ENCODE results near the gene ZNF680.
"Not testable (repeated sequence)": the region's sequence is repeated elsewhere in the genome, so short reads cannot be mapped to it uniquely, and the experiment has no call there.

ZNF680 gene

GRCh38 chr7:64562626-64563278 lies at the start of gene ZNF680:
Gene ZNF680, minus strand, starts transcription at chr7:64563071. Its CDS starts 117 bp downstream, at chr7:64562954.
- DNase-seq = peak; percentile 94

DNA sequence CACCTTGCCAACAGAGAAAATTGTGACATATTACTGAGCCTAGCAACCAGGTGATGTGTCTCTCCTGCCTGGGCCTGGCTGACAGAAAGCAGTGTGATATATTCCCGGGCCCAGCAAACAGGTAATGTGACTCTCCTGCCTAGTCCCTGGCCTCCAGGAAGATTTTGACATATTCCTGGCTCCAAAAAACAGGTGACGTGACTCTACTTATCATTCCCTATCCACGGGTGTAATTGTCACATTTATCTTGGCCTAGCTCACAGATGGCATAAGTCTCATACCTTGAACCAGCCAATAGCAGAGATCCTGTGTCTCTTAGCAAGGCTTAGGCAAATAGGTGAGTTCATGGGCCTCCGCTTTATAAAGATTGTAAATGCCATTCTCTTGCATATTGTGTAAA lies 49.6 kb upstream of the ZNF680 start:
- DNase-seq = no peak

GRCh38 chr7:64611717-64612116 lies 48.8 kb upstream of the ZNF680 start:
- no peak for DNase-seq

DNA sequence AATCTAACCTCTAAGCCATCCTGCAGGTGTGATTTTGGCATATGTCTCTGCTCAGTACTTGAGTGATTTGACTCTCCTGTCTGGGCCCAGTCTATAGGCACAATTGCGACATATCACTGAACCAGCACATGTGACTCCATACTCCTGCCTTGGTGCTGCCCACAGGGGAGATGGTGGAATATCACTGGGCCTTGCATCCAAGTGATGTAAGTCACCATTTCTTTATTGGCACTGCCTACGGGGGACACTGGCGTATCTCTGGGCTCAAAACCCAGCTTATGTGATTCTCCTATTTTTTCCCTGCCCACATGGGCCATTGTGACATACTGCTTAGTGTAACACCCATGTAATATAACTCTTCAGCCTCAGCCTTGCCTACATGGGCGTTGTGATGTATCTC lies 48.1 kb upstream of the ZNF680 start:
- no peak for DNase-seq

GRCh38 chr7:64608116-64608910 lies 45.4 kb upstream of the ZNF680 start:
- no peak for DNase-seq

GRCh38 chr7:64606385-64606784 lies 43.5 kb upstream of the ZNF680 start:
- no peak for DNase-seq

GRCh38 chr7:64603271-64603670 lies 40.4 kb upstream of the ZNF680 start:
- no peak for DNase-seq

DNA sequence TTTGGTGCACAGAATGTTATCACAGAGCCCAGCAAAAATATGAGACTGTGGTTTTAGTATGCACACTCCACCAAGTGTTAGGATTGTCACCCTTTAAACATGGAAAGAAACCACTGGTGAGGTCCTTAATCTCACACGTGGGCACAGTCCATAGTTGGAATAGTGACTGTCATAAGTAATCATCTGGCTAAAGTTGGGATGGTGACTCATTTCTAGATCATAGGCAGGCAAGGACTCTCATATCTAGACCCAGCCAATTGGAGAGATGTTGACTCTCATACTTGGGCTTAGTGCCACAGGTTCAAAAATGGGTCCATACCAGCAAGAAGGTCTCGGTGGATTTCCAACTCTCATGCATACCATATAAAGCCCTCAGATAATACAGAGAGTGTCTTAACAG lies 39.6 kb upstream of the ZNF680 start:
- DNase-seq = no peak

GRCh38 chr7:64602086-64602485 lies 39.2 kb upstream of the ZNF680 start:
- DNase-seq = no peak

DNA sequence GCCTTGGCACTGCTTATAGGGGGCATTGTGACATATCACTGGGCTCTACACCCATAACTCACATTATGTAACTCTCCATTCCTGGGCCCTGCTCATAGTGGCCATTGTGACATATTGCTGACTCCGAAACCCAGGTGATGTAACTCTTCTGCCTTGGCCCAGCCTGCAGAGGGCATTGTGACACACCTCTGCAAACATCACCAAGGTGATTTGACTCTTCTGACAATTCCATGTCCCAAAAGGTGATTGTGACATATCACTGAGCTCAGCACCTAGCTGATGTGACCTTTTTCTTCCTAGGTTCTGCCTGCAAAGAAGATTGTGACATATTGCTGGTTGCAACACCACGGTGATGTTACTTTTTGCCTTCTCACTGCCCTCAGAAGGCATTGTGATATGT lies 36.5 kb upstream of the ZNF680 start:
- no peak for DNase-seq

DNA sequence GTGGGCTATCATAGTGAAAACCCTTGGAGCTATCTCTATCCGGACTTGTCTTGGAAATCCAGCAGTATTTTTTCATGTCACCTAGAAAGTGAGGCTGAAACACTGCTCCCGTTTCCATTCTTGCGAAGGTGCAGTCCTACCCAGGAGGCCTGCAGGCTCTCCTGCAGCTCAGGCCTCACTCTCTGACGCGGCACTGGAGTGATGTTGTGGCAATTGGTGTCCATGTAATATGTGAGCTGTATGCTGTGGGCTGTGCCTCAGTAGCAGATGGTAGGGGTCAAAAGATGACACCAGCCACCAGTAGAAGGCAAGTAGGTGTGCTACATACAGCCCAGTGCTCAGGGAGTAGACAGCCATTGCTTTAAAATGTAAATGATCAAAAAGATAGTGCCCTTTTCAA lies 28.1 kb upstream of the ZNF680 start:
- no peak for DNase-seq

GRCh38 chr7:64581926-64582894 lies 19.3 kb upstream of the ZNF680 start:
- no peak for DNase-seq

- no peak for DNase-seq
These were observed 18.5 kb upstream of the ZNF680 start for GRCh38 chr7:64581391-64581790.

- DNase-seq = no peak
These were observed 11.7 kb upstream of the ZNF680 start for GRCh38 chr7:64574540-64575099.

DNA sequence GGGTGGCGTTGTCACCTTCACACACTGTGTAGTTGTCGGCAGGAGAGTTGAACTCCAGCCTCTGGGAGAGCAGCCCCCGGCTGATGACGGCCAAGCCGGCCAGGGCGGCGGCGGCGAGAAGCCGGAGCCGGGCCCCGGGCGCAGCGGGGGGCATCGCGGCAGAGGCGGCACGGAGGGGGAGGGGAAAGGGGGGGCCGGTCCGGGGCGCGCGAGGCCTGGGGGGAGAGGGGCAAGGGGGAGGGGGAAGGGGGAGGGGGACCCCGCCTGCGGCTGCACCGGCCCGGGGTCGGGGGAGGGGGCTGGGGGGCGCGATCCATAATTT lies 7.4 kb upstream of the ZNF680 start:
- not testable (repeated sequence) for DNase-seq

DNA sequence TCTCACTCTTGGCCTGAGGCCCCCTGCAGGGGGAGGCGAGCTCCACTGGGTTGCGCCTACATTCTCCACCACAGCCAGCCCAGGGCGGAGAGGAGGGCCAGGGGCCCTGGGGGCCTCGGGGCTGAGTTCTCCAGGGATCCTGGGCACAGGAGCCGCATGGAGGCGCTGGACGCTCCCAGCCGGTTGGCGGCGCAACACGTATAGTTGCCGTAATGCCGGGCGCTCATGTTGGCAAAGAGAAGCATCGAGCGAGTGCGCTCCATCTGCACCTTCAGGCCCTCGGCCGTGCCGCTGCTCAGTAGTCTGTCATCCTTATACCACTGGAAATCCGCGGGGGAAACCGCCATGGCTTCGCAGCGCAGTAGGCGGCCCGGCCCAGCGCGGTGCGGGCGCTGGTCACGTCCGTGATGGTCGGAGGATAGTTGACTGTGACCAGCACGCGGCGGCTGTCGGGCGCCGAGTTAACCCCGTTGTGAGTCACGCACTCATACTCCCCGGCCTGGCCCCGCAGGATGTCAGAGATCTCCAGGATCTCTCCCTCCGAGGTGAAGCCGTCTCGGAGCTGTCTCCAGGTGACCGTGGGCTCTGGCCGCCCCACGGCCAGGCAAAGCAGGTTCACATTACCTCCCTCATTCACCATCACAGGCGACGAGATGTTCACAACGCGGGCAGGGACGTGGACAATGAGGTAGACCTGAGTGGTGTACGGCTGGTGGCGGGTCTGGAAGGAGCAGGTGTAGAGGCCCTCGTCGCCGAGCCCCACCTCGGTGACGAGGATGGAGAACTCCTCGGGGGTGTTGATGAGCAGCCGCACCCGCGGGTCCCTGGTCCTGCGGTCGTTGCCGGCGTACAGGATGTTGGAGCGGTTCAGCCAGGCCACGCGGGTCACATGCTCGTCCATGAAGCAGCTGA lies 6.8 kb upstream of the ZNF680 start:
- peak; percentile 54 for DNase-seq

DNA sequence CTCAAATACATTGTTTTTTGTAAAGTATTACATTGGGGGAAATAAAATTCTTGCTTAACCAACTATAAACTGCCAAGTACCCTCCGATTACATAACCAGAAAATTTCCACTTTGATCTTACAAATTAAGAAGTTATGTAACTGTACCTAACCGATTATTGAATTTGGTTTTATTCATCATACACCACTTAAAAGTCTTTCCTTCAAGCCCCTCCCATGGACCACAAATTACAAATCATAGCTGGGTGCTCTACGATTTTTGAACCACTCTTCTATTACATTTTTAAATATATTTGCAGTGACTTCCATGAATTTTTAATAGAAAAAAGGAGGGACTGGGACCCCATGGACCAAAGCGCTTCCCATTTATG lies 630 bp downstream of the ZNF680 start:
- peak; percentile 30 for DNase-seq

DNA sequence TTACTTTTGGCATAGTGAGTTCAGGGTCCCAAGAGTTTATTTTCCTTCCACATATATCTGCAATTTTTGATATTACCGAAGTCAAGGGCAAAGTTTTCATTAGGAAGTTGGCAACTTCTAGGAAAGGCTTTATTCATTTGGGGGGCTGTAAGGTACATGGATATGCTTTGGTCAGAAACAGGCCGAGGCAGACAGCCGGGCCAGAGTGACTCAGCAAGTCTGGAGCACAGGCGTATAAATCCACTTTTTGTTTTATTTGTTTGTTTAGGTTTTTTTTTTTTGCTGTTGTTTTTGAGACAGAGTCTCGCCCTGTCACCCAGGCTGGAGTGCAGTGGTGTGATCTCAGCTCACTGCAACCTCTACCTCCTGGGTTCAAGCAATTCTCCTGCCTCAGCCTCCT lies 3.7 kb downstream of the ZNF680 start:
- DNase-seq = no peak

DNA sequence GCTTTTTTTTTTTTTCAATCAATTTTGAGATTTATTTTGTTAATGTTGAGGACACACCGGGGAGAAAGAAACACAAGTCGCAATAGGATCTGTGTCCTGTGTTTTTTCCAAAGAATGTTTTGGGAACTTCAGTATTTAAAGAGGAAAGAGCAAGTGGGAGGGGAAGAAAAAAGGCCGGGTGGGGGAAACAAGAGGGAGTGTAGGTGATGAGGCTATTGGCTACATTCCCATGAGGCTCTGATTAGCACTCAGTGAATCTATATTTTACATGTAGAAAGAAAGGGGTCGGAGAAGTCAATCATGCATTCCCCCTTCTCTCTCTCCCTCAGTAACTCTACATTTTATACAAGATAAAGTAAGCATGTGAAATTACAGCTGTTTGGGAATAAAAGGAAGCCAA lies 4.1 kb downstream of the ZNF680 start:
- no peak for DNase-seq

GRCh38 chr7:64558323-64558705 lies 4.6 kb downstream of the ZNF680 start:
- no peak for DNase-seq

- no peak for DNase-seq
These were observed 5.1 kb downstream of the ZNF680 start for GRCh38 chr7:64557601-64558322.

GRCh38 chr7:64555046-64555445 lies 7.8 kb downstream of the ZNF680 start:
- no peak for DNase-seq

All from CD4-positive, alpha-beta T cell treated with Interleukin-17A for 1 hour (primary cell).